IPS-20b (cell line): Measurements from ENCODE around the gene PANX2.

Source experiments
- H3K27ac ChIP-seq: one replicate; pipeline ENCODE4 v1.5.1; 2013; ENCODE audit warnings: low read length
- H3K27me3 ChIP-seq: 2 replicates; pipeline ENCODE4 v1.6.1; 2013; ENCODE audit warnings: mild to moderate bottlenecking, low read length, inconsistent platforms; ENCODE audit not compliant: insufficient read depth
- H3K36me3 ChIP-seq: 2 replicates; pipeline ENCODE4 v1.6.1; 2013; ENCODE audit warnings: low read depth, mild to moderate bottlenecking, inconsistent platforms, low read length, moderate library complexity; ENCODE audit not compliant: insufficient read depth
- H3K4me1 ChIP-seq: 2 replicates; pipeline ENCODE4 v1.6.1; 2013; ENCODE audit warnings: mild to moderate bottlenecking, control low read depth, inconsistent platforms, low read length, moderate library complexity; ENCODE audit not compliant: insufficient read depth
- H3K4me3 ChIP-seq: 2 replicates; pipeline ENCODE4 v1.5.1; 2013; ENCODE audit warnings: mild to moderate bottlenecking, low read length, inconsistent platforms
- H3K9ac ChIP-seq: 2 replicates; pipeline ENCODE4 v1.6.1; 2013; ENCODE audit warnings: low read depth, mild to moderate bottlenecking, inconsistent platforms, low read length, moderate library complexity
- H3K9me3 ChIP-seq: 2 replicates; pipeline ENCODE4 v1.6.1; 2013; ENCODE audit warnings: mild to moderate bottlenecking, low read depth, low read length, inconsistent platforms; ENCODE audit not compliant: insufficient read depth

PANX2 gene

GRCh38 chr22:50175191-50175461 lies 4.6 kb downstream of the PANX2 start:
- Histone ChIP-seq H3K27me3 (peaks cover 18% of the 10 kb centered on the region), H3K4me1 (no peaks in the 10 kb centered on the region)

GRCh38 chr22:50175921-50176849 lies 5.7 kb downstream of the PANX2 start:
- Histone ChIP-seq H3K4me3 (no peak overlapping the region), H3K9ac (no peak overlapping the region), H3K27ac (no peak overlapping the region), H3K36me3 (no peaks in the 10 kb centered on the region), H3K9me3 (no peaks in the 10 kb centered on the region), H3K27me3 (peaks cover 12% of the 10 kb centered on the region), H3K4me1 (no peaks in the 10 kb centered on the region)

More at GRCh38 chr22:50175191-50175461, 4.6 kb downstream of the PANX2 start:
- Histone ChIP-seq H3K4me3 (no peak overlapping the region), H3K36me3 (no peaks in the 10 kb centered on the region), H3K27ac (no peak overlapping the region), H3K9ac (no peak overlapping the region), H3K9me3 (no peaks in the 10 kb centered on the region)

GRCh38 chr22:50176850-50177536 lies 6.5 kb downstream of the PANX2 start:
- H3K4me3 ChIP-seq, result no peak overlapping the region
- no peak overlapping the region for H3K9ac ChIP-seq
- H3K4me1 ChIP-seq, result no peaks in the 10 kb centered on the region
- H3K27me3 ChIP-seq, result peaks cover 4% of the 10 kb centered on the region; the same call in 1 of the 2 replicates
- no peaks in the 10 kb centered on the region for H3K9me3 ChIP-seq
- no peaks in the 10 kb centered on the region for H3K36me3 ChIP-seq
- no peak overlapping the region for H3K27ac ChIP-seq

GRCh38 chr22:50177537-50178470 lies 7.3 kb downstream of the PANX2 start:
- Histone ChIP-seq H3K4me3 (no peak overlapping the region), H3K9me3 (no peaks in the 10 kb centered on the region), H3K9ac (no peak overlapping the region), H3K4me1 (no peaks in the 10 kb centered on the region), H3K27ac (no peak overlapping the region), H3K36me3 (no peaks in the 10 kb centered on the region), H3K27me3 (no peaks in the 10 kb centered on the region)

- Histone ChIP-seq H3K9ac (no peak overlapping the region), H3K4me3 (no peak overlapping the region), H3K4me1 (no peaks in the 10 kb centered on the region), H3K27me3 (no peaks in the 10 kb centered on the region), H3K36me3 (no peaks in the 10 kb centered on the region), H3K9me3 (no peaks in the 10 kb centered on the region), H3K27ac (no peak overlapping the region)
Observed at GRCh38 chr22:50178471-50178864, 7.9 kb downstream of the PANX2 start.

- Histone ChIP-seq H3K27ac (no peak overlapping the region), H3K36me3 (no peaks in the 10 kb centered on the region), H3K4me1 (no peaks in the 10 kb centered on the region), H3K4me3 (no peak overlapping the region), H3K9me3 (no peaks in the 10 kb centered on the region), H3K27me3 (no peaks in the 10 kb centered on the region), H3K9ac (no peak overlapping the region)
Observed at GRCh38 chr22:50178871-50179869, 8.6 kb downstream of the PANX2 start.

GRCh38 chr22:50179937-50180726 lies 9.6 kb downstream of the PANX2 start:
- Histone ChIP-seq H3K4me1 (no peaks in the 10 kb centered on the region), H3K9me3 (no peaks in the 10 kb centered on the region), H3K36me3 (no peaks in the 10 kb centered on the region), H3K4me3 (no peak overlapping the region), H3K27me3 (no peaks in the 10 kb centered on the region), H3K27ac (no peak overlapping the region), H3K9ac (no peak overlapping the region)

- H3K36me3 ChIP-seq, result no peaks in the 10 kb centered on the region
- no peak overlapping the region for H3K4me3 ChIP-seq
- H3K27me3 ChIP-seq, result no peaks in the 10 kb centered on the region
- no peak overlapping the region for H3K9ac ChIP-seq
- H3K9me3 ChIP-seq, result no peaks in the 10 kb centered on the region
- no peak overlapping the region for H3K27ac ChIP-seq
- no peaks in the 10 kb centered on the region for H3K4me1 ChIP-seq
Observed at GRCh38 chr22:50180727-50181521, 10.4 kb downstream of the PANX2 start.

- Histone ChIP-seq H3K9ac (no peak overlapping the region), H3K9me3 (no peaks in the 10 kb centered on the region), H3K27ac (no peak overlapping the region), H3K4me3 (no peak overlapping the region), H3K36me3 (no peaks in the 10 kb centered on the region), H3K27me3 (no peaks in the 10 kb centered on the region), H3K4me1 (0 out of 2 replicates have a peak, but pooled peaks cover 3% of the 10 kb centered on the region)
Observed at GRCh38 chr22:50182176-50183081, 11.9 kb downstream of the PANX2 start.
